ENCODE measurements around the gene DPH1. TPM values are rescaled to one million over a fixed set of nuclear protein-coding genes. Genes with fewer than 3 reads are reported as not detected.

DPH1 gene
- polyA plus RNA-seq, 1 experiment = 54.6 TPM

GRCh38 chr17:2015314-2015713 is 14.6 kb upstream of the DPH1 start:
- H3K36me3 ChIP-seq (ENCODE audit: control insufficient read depth, insufficient read depth, low read length) = no peaks in the 10 kb centered on the region
- peaks cover 17% of the 10 kb centered on the region for H3K27me3 ChIP-seq (ENCODE audit: control insufficient read depth, insufficient read depth, low read length)
- ChIA-PET CTCF (interaction anchor here (0.7 to 3.5 kb wide), 2 partner anchors 9 to 10 kb away, joined by 3 to 18 read pairs; partner anchors contain the start of gene RTN4RL1), POLR2A (no interaction called here)
- TF ChIP-seq CTCF (IDR thresholded peaks at IDR 0.05; ENCODE audit: insufficient read depth, low read depth, low read length) = no peak
- no peak overlapping the region for H3K4me3 ChIP-seq (ENCODE audit: low read depth, low read length)
- no peak for DNase-seq (ENCODE audit: low read depth)

- CTCF ChIA-PET = interaction anchor here (1.1 to 1.5 kb wide), 2 partner anchors 10 to 134 kb away, joined by 3 read pairs; no protein-coding TSS in a partner anchor
These were observed 13.5 kb upstream of the DPH1 start for GRCh38 chr17:2016494-2016893.

GRCh38 chr17:2017274-2017941 is 12.5 kb upstream of the DPH1 start:
- CTCF ChIA-PET = interaction anchor here (1.1 to 1.5 kb wide), 2 partner anchors 9 to 135 kb away, joined by 3 read pairs; no protein-coding TSS in a partner anchor
- no peak for TF ChIP-seq CTCF (IDR thresholded peaks at IDR 0.05; ENCODE audit: insufficient read depth, low read depth, low read length)
- Histone ChIP-seq H3K4me3 (ENCODE audit: low read depth, low read length) (no peak overlapping the region), H3K36me3 (ENCODE audit: control insufficient read depth, insufficient read depth, low read length) (no peaks in the 10 kb centered on the region), H3K27me3 (ENCODE audit: control insufficient read depth, insufficient read depth, low read length) (peaks cover 22% of the 10 kb centered on the region)
- POLR2A ChIA-PET = no interaction called here
- no peak for DNase-seq (ENCODE audit: low read depth)

More at GRCh38 chr17:2016494-2016893, 13.5 kb upstream of the DPH1 start:
- TF ChIP-seq CTCF (IDR thresholded peaks at IDR 0.05; ENCODE audit: insufficient read depth, low read depth, low read length) = no peak
- Histone ChIP-seq H3K36me3 (ENCODE audit: control insufficient read depth, insufficient read depth, low read length) (no peaks in the 10 kb centered on the region), H3K4me3 (ENCODE audit: low read depth, low read length) (no peak overlapping the region), H3K27me3 (ENCODE audit: control insufficient read depth, insufficient read depth, low read length) (peaks cover 22% of the 10 kb centered on the region)
- POLR2A ChIA-PET = no interaction called here
- DNase-seq (ENCODE audit: low read depth) = no peak

GRCh38 chr17:2018716-2019510 is 11.0 kb upstream of the DPH1 start:
- DNase-seq (ENCODE audit: low read depth) = no peak
- TF ChIP-seq CTCF (IDR thresholded peaks at IDR 0.05; ENCODE audit: insufficient read depth, low read depth, low read length) = no peak
- Histone ChIP-seq H3K4me3 (ENCODE audit: low read depth, low read length) (no peak overlapping the region), H3K36me3 (ENCODE audit: control insufficient read depth, insufficient read depth, low read length) (no peaks in the 10 kb centered on the region), H3K27me3 (ENCODE audit: control insufficient read depth, insufficient read depth, low read length) (peaks cover 28% of the 10 kb centered on the region)
- ChIA-PET CTCF (interaction anchor here (0.5 to 2.7 kb wide), 2 partner anchors 110 to 189 kb away, joined by 3 to 9 read pairs; partner anchors contain the start of gene RPA1), POLR2A (no interaction called here)

- Histone ChIP-seq H3K27me3 (ENCODE audit: control insufficient read depth, insufficient read depth, low read length) (peaks cover 33% of the 10 kb centered on the region), H3K36me3 (ENCODE audit: control insufficient read depth, insufficient read depth, low read length) (no peaks in the 10 kb centered on the region), H3K4me3 (ENCODE audit: low read depth, low read length) (no peak overlapping the region)
- TF ChIP-seq CTCF (IDR thresholded peaks at IDR 0.05; ENCODE audit: insufficient read depth, low read depth, low read length) = no peak
- CTCF ChIA-PET = interaction anchor here (0.5 to 2.7 kb wide), 3 partner anchors 9 to 190 kb away, joined by 3 to 9 read pairs (median 3); partner anchors contain the start of gene RPA1
- POLR2A ChIA-PET = interaction anchor here (0.5 kb wide), 1 partner anchor 24 kb away, joined by 11 read pairs; no protein-coding TSS in a partner anchor
- no peak for DNase-seq (ENCODE audit: low read depth)
These were observed 10.2 kb upstream of the DPH1 start for GRCh38 chr17:2019723-2020122.
